ENCODE results near the gene ZNG1A.
"Not testable (repeated sequence)": the region's sequence is repeated elsewhere in the genome, so short reads cannot be mapped to it uniquely, and the experiment has no call there.

GRCh38 chr9:117144-117994 is 61.5 kb downstream of the ZNG1A start:
- TF ChIP-seq RARB (CRISPR knock-in tag; IDR thresholded peaks at IDR 0.05); ZNF70 (CRISPR knock-in tag; IDR thresholded peaks at IDR 0.05); SNAI2 (CRISPR knock-in tag; IDR thresholded peaks at IDR 0.05); TOX (CRISPR knock-in tag; IDR thresholded peaks at IDR 0.05; ENCODE audit: borderline replicate concordance); ZNF565 (CRISPR knock-in tag; conservative IDR thresholded peaks at IDR 0.05; ENCODE audit: low read depth); ZFP3 (CRISPR knock-in tag; IDR thresholded peaks at IDR 0.05); OSR1 (CRISPR knock-in tag; IDR thresholded peaks at IDR 0.05); POU6F1 (CRISPR knock-in tag; IDR thresholded peaks at IDR 0.05; ENCODE audit: borderline replicate concordance, low read depth); CSDC2 (CRISPR knock-in tag; IDR thresholded peaks at IDR 0.05); ARNTL (CRISPR knock-in tag; IDR thresholded peaks at IDR 0.05; ENCODE audit: borderline replicate concordance, low read depth): not testable (repeated sequence)
